ENCODE measurements around the gene GNPDA1. TPM values are rescaled to one million over a fixed set of nuclear protein-coding genes. Genes with fewer than 3 reads are reported as not detected.
"Not testable (repeated sequence)": the region's sequence is repeated elsewhere in the genome, so short reads cannot be mapped to it uniquely, and the experiment has no call there.

GNPDA1 gene
- 28.5 and 53.6 TPM in 2 replicates for total RNA-seq

DNA sequence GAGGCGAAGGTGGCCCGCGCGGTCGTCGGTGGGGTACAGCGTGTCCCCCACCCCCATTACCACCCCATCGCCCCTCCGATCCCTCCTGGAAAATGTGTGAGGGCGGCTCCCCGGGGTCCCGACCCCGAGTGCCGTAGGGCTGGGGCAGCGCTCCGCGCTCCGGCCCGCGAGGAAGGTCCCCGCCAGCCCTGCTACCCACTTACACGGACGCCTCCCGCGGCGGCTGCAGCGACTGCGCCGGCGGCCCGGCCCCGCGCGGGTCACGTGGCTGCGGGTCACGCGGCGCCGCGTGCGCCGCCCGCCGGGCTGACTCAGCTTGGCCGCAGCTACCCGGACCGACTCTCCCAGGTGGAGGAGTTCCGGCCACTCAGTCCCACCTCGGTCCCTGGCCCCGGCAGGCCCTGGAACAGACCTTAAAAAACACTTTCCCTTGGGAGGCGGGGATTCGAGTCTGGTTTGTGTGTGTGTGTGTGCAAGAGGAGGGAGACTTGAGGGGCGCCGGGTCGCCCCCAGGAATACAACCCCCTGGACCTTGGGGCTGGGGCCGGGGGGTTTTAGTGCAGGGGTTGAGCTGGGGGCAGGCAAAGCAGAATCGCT lies at the start of gene GNPDA1:
GNPDA1 (minus strand) TSS at position 236 of the 597 bp plus-strand sequence. CDS start 992 bp downstream, outside the sequence.
- DNase-seq (ENCODE audit: low read depth in 2 of 2), result peak; percentile 42 to 79

DNA sequence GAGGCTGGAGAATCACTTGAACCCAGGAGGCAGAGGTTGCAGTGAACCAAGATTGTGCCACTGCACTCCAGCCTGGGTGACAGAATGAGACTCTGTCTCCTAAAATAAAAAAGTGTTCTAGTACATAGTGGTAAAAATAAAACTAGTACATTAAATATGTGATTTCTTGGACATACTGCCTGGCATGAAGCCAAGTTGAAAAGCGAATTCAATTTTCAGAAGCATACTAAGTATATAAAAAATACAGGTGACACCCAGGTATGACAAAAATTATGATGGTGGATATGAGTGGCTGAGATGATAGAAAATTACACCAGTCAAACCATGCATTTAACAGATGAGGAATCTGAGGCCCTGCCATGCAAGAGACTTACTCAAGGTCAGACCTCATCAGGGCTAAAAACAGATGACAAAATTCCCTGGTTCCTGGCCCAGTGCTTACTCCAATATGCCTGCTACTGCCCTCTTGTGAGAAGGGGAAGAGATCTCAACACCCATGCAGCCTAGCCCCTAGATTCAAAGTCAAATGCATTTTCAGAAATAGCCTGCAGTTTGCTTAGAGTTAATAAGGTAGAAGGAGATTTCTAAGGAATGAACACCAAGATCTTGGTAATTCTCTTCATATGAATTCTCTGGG lies 46.6 kb upstream of the GNPDA1 start:
- DNase-seq (ENCODE audit: low read depth in 2 of 2), result no peak

DNA sequence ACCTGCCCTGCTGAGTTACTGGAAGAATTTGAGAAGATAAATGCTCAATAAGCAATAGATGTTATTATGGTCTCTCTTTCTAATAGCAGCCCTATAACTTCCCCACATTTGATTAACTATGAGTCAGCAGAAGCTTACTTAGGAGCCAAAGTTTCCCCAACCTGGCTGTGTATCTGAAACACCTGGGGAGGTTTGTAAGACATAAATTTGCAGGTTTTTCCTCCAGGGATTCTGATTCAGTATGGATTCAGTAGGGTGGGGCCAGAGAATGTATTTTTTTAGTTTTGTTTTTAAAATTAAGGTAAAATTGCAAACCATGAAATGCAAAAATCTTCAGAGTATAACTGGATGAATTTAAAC lies 44.9 kb upstream of the GNPDA1 start:
- no peak for DNase-seq (ENCODE audit: low read depth in 2 of 2)

DNA sequence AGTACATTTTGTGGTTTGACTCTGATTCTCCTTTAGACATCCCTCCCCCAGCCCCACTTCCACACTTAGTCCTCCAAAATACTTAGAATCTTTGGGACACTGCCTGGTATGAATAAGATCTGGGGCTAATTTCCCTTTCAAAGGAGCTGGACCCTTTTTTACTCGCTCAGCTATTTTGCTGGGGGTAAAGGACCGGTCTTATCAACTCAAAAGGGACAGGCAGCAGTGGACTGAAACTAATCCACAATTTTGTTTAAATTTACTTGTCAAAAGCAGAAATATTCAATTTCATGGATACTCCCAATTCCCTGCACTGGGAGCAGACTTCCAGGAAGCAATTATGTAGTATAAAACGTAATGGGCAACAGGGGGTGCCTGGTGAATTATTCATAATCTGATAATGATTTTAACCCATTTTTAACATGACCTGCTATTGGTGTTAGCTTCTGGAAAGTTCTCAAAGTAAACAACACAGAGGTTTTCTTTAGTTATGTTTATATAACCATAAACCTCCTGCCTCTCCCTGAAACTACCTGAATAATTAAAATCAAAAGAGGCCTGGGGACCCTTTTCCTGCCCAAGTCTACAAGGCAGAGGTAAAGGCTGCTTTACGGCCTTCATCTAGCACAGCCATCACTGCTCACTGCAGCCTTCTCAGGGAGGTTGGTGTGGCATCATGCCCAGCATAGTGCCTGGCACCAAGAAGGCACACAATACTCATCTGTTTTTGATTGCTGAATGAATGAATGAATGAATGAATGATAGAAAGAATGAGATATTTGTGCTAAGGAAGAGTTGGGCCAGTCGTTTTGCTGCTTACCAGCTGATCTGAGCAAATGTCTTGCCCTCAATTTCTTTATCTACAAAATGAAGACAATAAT lies 44.2 kb upstream of the GNPDA1 start:
- no peak for DNase-seq (ENCODE audit: low read depth in 2 of 2)

DNA sequence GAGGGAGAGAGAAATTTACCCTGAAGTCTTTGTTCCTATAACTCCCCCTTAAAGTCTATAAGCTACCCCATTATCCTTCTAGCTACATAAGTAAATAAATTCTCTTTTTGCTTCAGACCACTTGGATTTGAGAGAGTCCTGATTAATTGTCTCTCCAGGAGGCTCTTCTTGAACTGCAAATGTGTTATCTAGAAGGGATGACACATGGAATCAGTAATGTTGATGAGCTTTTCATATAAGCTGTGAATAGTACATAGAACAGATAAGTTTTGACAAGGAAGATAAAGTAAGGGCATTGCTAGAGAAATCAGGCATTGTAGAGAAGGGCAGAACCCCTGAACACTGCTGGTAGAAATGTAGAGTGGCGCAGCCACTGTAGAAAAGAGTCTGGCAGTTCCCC lies 42.5 kb upstream of the GNPDA1 start:
- DNase-seq (ENCODE audit: low read depth in 2 of 2), result no peak

DNA sequence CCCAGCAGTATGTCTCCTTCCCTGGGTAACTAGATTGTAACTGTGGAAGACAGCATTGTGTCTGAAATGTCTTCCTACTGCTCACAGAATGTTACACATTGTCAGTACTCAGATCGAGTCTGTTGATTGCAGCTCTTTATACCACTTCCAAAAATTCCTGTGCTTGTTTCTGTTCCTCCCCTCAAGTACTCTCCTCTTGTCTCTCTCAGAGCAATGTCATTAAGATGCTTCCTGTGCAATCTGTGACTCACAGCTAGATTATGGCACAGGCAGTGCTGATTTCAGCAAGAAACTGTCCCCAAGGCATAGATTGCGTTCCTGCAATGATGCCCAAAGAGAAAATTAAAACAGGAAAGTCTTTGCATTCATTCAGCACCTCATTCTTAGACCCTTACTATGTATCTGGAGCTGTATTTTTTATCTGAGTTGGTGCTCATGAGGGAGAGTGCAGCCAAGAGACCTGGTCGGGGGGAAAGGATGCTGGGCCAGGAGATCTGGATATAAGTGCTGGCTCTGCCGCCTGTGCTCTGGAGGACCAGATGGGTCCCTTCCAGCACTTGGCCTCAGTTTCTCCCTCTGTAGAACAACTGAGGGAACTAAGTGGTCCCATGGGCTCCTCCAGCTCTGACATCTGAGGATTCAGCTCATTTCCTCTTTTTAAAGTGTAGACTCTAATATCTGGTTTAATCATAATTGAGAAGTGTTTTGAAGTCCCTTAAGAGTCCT lies 40.8 kb upstream of the GNPDA1 start:
- DNase-seq (ENCODE audit: low read depth in 2 of 2), result peak in 1 of 2 donors; percentile 41

DNA sequence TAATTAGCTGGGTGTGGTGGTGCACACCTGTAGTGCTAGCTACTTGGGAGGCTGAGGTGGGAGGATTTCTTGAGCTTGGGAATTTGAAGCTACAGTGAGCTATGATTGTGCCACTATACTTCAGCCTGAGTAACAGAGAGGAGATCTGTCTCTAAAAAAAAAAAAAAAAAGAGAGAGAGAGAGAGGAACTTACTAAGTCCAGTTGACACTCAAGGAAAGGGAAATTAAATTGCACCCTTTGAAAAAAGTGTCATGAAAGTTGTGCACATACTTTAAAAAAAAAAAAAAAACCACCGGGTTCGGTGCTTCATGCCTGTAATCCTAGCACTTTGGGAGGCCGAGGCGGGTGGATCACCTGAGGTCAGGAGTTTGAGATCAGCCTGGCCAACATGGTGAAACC lies 39.2 kb upstream of the GNPDA1 start:
- not testable (repeated sequence) for DNase-seq (ENCODE audit: low read depth in 2 of 2)

DNA sequence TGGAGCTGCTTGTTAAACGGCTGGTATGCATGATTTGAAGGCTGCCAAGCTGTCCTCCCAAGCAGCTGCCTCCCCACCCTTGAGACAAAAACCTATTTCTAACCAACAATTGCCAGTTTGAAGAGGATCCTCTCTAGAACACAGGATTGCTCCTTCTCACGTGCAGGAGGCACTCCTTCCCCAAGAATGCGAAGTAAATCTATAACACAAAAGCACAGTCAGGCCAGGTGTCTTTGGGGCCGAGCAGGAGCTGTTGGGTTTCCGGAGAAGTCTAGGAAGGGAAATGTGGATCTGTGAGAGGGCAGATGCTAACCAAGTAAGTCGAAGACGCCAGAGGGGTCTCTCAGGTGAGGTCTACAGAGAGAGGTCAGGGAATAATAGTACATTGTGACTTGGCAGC lies 35.4 kb upstream of the GNPDA1 start:
- DNase-seq (ENCODE audit: low read depth in 2 of 2), result no peak

DNA sequence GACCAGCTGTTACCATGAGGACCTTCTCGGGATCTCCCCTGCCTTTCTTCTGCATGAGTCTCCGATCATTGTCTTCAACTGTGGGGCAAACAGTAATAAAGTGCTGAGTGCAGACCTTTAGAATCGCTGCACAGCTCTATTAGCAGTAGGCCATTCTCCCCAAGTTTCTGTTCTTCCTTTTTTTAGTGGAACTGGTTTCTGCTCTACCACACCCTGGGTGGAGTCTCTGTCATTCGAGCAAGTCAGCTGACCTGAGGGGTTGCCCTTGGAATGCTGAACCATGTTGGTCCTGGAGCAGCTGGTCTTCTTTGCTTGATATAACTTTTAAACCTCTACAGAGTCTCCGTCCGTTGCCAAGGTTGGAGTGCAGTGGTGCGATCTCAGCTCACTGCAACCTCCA lies 33.4 kb upstream of the GNPDA1 start:
- no peak for DNase-seq (ENCODE audit: low read depth in 2 of 2)

DNA sequence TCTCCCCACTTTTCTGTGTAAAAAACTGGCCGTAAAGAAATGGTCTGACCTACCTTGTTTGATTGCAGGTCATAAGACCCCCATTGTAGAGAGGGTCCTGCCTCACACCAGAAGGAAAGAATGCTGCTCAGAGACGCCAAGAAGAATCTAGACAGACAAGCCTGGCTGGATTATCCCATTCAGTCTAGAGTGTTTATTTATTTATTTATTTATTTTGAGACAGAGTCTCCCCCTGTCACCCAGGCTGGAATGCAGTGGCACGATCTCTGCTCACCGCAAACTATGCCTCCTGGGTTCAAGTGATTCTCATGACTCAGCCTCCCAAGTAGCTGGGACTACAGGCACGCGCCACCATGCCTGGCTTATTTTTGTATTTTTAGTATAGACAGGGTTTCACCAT lies 28.1 kb upstream of the GNPDA1 start:
- DNase-seq (ENCODE audit: low read depth in 2 of 2), result not testable (repeated sequence)

DNA sequence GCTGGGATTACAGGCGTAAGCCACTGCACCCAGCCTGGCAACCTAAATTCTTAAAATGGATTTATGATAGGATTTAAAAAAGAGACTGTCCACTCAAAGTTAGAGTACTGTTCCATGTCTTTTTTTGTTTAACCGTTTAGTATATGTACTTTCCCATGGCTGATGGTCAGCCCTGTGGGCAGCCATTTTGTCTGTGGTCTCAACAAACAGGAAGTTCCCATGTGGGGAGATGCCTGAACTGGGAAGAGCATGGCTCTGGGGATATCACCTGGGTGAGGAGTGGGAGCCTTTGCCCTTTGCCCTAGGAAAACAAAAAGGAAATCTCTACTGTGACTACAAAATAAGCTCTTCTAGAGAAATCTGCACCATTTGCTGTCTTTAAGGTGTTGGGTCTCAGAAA lies 27.5 kb upstream of the GNPDA1 start:
- DNase-seq (ENCODE audit: low read depth in 2 of 2), result no peak

DNA sequence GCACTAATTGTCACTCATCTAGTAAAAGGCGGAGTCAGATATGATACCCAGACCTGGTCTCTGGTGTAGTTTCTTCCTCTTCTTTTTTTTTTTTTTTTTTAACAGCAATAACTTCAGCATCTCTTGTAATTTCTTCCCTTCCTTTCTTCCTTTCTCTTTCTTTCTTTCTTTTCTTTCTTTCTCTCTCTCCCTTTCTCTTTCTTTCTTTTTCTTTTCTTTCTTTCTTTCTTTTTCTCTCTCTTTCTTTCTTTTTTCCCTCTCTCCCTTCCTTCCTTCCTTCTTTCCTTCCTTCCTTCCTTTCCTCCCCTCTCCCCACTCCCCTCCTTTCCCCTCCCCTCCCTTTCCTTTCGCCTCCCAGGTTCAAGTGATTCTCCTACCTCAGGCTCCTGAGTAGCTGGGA lies 25.9 kb upstream of the GNPDA1 start:
- DNase-seq (ENCODE audit: low read depth in 2 of 2), result no peak

DNA sequence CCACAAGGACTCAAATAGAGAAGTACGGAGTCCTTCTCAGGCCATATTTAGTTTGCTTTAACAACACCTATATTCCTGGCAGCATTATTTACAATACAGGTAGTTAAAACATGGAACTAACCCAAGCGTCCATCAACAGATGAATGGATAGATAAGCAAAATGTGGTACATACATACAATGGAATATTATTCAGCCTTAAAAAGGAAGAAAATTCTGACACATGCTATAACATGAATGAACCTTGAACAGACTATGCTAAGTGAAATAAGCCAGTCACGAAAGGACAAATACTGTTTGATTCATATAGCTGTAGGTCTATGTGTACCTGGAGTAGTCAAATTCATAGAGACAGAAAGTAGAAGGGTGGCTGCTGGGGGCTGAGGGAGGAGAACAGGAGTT lies 24.8 kb upstream of the GNPDA1 start:
- DNase-seq (ENCODE audit: low read depth in 2 of 2), result not testable (repeated sequence)

DNA sequence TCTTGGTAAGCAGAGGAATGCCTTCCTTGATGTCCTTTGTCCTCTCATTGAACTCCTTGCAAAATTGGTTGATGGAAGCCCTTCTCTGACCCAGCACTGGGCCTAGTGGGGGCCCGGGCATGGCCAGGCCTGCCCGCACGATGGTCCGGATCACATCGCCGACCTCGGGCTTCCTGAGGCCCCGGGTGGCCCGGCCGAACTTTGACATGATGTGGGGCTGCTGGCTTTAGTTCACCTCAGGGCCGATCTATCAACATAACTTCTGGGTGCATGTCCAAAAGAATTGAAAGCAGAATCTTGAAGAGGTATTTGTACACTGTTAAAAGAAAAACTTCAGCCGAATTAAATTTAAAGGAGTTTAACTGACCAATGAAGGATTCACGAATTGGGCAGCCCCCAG lies 24.1 kb upstream of the GNPDA1 start:
- DNase-seq (ENCODE audit: low read depth in 2 of 2), result no peak

DNA sequence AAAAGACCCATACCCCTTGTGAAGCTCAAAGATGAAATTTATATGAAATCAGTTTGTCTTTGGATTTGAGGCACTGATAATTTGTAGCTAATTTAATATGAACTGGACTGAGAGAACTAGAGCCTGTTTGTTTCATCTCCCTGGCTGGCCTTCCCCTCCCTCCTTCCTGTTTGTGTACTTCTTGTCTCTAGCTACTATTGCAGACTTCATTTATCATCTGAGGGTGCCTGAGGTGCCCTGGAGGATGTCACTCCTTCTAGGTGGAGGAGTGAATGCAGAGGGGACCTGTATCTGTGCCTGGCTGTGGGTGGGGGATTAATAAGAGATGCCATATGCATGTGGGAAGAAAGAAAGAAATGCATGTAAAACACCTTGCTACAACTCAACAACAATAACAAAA lies 22.2 kb upstream of the GNPDA1 start:
- no peak for DNase-seq (ENCODE audit: low read depth in 2 of 2)

DNA sequence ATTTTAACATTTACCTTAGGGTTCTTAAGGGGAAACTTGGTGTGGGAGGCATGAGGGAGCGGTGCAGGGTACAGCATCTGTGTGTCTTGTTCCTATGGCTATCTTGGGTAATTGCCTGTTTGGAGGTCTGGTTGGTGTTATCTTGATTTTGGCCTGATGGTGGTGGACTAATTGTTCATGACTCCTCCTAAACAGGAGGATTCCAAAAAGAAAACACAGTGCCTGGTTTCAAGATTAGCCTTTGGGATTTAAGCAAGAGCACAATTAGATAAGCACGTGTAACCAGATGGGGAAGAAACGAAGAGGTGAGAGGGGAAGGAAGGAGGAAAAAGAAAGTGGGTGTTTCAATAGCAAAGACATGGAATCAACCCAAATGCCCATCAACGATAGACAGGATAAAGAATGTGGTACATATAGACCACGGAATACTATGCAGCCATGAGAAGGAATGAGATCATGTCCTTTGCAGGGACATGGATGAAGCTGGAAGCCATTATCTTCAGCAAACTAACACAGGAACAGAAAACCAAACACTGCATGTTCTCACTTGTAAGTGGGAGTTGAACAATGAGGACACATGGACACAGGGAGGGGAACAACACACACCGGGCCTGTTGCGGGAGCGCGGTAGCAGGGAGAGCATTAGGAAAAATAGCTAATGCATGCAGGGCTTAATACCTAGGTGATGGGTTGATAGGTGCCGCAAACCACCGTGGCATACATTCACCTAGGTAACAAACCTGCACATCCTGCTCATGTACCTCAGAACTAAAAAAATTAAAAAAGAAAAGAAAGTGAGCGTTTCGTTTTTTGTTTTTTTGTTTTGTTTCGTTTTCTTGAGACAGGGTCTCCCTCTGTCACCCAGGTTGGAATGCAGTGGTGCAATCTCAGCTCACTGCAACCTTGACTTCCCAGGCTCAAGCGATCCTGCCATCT lies 21.1 kb upstream of the GNPDA1 start:
- DNase-seq (ENCODE audit: low read depth in 2 of 2), result not testable (repeated sequence)

DNA sequence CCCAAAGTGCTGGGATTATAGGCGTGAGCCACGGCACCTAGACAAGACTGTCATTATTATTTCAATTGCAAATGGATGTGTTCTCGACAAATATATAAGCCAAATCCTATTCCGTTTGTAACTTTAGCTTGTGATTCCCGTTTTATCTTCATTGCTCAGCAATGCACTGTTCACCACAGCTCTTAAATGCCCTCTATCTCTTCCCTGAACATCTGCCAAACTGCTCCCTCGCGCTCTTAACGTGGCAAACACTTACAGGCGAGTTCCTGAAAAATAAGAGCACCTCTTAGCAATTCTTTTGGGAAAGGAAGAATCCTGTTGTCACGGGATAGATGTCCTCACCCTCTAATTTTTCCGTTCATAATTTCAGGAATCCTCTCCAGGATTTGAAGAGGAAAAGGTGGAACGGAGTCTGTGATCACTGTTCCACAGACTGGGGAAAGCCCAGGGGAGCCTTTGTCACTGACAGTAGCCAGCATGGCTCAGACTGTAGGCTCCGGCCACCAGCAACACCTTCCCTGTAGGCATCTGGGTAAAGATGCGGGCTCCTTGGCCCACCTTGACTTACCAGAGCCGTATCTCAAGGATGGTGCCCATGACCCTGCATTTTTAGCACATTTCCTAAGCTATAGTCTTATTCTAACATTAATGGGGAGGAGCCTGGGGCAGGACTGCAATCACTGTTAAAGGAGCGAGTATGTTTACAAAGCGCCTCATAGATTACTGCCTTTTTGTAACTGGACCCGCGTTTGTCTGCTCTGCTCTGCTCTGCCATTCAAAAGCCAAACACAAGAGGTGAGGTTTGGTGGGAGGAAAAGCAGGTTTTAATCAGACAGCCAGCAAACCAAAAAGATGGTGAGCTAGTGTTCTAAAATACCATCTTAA lies 20.2 kb upstream of the GNPDA1 start:
- DNase-seq (ENCODE audit: low read depth in 2 of 2), result no peak

DNA sequence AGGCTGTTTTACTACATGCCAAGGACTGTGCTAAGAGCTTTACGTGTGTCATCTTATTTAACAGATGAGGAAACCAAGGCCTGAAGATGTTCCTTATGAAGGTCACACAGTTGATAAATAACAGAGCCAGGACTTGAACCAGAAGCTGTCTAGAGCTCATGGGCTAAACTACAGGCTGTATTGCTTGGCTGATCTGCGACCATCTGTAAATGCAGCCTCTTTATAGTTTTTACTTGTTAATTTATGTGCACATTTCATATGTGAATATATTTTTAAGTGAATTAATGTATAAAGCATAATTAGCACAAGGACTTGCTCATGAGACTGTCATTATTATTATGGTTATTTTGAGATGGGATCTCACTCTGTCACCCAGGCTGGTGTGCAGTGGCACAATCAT lies 19.3 kb upstream of the GNPDA1 start:
- DNase-seq (ENCODE audit: low read depth in 2 of 2), result no peak

DNA sequence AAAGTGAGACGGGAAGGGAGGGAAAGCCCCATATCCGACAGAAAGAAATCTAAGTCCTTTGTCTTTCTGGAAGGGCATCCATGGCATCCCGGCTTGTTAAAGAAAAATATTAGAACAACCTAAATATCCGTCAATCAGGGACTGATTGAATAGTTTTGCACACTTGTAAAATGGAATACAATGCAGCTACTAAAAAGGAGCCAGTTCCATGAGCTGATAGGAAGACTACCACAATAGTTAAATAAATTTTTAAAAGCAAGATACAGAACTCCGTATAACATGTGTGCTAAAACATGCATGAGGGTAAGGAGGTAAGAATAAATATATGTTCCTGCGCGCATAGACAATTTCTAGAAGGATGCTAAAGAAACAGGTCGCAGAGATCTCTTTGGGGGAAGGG lies 12.8 kb upstream of the GNPDA1 start:
- no peak for DNase-seq (ENCODE audit: low read depth in 2 of 2)

DNA sequence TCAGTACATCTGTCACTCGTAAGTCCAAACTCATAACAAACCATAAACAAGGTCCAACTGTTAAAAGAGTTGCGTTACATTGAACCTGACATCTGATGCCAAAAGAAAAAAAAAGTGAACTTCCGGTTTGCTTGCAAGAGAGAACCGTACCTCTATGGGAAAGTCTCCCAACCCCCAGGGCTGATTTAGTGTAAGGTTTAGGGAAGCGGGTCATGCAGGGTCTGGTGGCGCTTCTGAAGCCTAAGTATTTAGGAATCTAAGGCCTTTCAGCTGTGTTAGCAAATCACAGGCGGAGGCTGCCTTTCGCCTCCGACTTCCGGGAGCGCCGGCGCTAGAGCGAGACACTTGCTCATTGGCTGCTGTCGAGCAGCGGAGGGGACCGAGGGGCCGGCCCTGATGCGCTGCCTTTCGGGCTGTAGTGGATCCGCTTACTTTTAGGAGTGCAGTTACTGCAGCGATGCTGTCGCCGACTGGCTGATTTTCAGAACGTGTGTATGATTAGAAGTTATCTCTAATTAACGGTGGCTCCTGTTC lies 12.0 kb upstream of the GNPDA1 start:
- DNase-seq (ENCODE audit: low read depth in 2 of 2), result peak; percentile 43 to 74

All from dermis microvascular lymphatic vessel endothelial cell (primary cell).